Erythroblast (primary cell): ENCODE data around the gene KRTAP5-5.

Experiments
- GATA1 ChIP-seq: IDR thresholded peaks from 2 replicates; pipeline ENCODE4 v1.6.1; 2011; ENCODE audit warnings: low read depth, mild to moderate bottlenecking, control low read depth, low read length, moderate library complexity
- POLR2A ChIP-seq: IDR thresholded peaks from 2 replicates; pipeline ENCODE4 v1.6.1; 2011; ENCODE audit warnings: mild to moderate bottlenecking, low read length

- TF ChIP-seq POLR2A (no peak), GATA1 (no peak)
These were observed 25.9 kb upstream of the KRTAP5-5 start for GRCh38 chr11:1603629-1604028.
